GM18502 (cell line): ENCODE data around the gene DNAJB8.

Source experiments
- ATAC-seq: cut with Tn5 transposase; IDR thresholded peaks from one replicate; pipeline ENCODE4 v1.9.1; 2021; ENCODE audit warnings: mild to moderate bottlenecking; ENCODE audit not compliant: unreplicated experiment, poor library complexity

Gene DNAJB8

GRCh38 chr3:128469556-128469955, 2.9 kb upstream of the DNAJB8 start:
- ATAC-seq, result no peak

GRCh38 chr3:128468791-128469527, 2.3 kb upstream of the DNAJB8 start:
- ATAC-seq, result no peak

- ATAC-seq, result no peak
These were observed 1.6 kb upstream of the DNAJB8 start for GRCh38 chr3:128468285-128468790.

- no peak for ATAC-seq
These were observed 2.0 kb downstream of the DNAJB8 start for GRCh38 chr3:128464702-128465101.

DNA sequence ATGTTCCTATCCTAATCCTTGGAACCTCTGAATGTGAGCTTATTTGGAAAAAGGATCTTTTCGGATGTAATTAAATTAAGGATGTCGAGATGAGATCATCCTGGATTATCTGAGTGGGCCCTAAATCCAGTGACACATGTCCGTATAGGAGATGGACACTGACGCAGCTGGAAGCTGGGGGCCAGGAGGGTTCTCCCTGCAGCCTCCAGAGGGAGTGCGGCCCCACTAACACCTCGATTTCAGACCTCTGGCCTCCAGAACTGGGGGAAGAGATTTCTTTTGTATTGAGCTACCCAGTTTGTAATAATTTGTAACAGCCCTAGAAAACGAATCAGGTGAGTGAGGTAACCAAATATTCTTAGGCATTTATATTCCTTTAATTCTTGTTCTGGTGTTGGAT, 2.5 kb downstream of the DNAJB8 start:
- ATAC-seq, result no peak

DNA sequence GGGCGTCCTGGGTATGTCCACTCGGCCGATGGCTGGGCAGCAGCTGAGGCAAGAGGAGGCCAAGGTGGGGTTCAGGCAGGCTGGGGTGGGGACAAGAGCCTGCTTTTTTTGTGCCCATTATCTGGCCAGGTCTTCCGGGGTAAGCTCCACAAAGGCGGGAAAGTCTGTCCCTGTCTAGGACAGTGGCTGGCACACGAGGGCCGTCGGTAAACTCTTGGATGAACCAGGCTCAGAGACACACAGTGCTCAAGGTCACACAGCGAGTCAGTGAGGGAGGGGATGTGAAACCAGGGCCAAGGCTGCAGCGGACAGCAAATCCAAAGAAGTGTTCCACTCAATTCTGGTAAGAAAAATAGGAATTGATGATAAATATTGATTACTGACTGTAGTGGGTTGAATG, 2.9 kb downstream of the DNAJB8 start:
- ATAC-seq, result no peak

DNA sequence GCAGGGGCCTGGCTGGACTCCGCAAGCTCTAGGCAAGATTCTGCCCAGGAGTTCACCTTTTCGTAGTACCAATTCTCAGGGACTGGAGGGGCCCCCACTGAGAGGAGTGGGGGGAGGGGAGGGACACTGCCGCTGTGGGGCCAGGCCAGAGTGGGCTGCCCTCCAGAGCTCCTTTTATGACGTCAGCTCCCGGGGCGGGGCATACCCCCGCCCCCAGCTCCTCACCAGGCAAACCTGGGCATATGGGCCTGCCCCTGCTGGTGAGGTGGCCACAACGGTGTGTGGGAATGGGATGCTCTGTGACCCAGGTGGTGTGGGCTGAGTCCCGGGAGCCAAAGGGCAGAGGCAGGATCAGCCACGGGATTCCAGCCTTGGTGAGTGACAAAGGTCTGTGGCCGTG, 3.3 kb downstream of the DNAJB8 start:
- no peak for ATAC-seq

- ATAC-seq, result no peak
These were observed 3.8 kb downstream of the DNAJB8 start for GRCh38 chr3:128462931-128463330.

- no peak for ATAC-seq
These were observed 4.3 kb downstream of the DNAJB8 start for GRCh38 chr3:128462341-128462910.

DNA sequence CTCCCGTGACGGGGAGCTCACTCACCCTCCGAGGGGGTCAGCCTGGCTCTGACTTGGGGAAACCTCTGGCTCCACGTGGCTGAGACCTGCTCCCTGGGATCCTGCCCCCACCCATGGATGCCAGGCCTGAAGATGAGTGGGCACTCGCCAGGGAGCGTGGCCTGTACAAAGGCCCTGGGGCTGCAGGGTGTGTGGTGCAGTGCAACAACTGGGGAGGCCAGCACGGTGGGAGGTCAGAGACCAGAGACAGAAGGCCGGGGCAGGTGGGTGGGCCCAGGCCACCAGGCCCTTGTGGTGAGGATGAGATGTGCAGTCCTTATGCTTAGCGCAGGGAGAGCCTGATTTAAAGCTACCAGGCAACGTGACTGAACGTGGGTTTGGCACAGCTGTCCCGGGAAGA, 5.0 kb downstream of the DNAJB8 start:
- ATAC-seq, result no peak

GRCh38 chr3:128459461-128459820, 7.2 kb downstream of the DNAJB8 start:
- no peak for ATAC-seq

DNA sequence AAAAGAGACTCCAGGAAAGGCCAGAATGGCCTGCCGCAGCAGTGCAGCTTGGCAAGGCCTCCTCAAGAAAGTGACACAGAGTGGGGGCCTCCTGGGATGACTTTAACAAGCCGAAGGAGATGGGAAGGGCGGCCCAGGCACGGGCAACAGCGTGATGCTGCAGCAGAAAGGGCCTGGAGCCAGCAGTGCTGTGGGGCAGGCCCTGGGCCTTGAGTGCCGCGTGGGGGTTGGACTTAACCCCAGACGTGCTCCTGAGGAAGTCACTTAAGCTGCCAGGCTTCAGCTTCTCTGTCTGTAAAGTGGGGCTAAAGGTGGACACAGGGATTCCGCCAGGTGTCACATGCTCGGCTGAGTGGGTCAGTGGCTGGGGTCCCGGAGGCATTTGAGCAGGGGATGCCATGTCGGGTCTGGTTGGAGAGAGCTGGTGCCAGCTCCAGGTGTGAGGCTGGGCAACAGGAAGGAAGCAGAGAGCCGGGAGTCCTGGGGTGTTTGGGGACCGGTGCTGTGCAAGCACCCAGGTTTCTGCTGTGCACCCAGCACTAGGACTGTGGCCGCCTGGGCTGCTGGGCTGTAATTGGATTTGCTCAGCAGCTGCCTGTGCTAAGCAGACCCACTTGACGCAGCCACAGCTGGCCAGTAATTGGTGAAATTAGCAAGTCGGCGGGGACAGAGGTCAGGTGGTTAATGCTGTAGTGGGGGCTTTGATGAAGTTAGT, 7.8 kb downstream of the DNAJB8 start:
- no peak for ATAC-seq

- no peak for ATAC-seq
These were observed 8.8 kb downstream of the DNAJB8 start for GRCh38 chr3:128457937-128458336.

DNA sequence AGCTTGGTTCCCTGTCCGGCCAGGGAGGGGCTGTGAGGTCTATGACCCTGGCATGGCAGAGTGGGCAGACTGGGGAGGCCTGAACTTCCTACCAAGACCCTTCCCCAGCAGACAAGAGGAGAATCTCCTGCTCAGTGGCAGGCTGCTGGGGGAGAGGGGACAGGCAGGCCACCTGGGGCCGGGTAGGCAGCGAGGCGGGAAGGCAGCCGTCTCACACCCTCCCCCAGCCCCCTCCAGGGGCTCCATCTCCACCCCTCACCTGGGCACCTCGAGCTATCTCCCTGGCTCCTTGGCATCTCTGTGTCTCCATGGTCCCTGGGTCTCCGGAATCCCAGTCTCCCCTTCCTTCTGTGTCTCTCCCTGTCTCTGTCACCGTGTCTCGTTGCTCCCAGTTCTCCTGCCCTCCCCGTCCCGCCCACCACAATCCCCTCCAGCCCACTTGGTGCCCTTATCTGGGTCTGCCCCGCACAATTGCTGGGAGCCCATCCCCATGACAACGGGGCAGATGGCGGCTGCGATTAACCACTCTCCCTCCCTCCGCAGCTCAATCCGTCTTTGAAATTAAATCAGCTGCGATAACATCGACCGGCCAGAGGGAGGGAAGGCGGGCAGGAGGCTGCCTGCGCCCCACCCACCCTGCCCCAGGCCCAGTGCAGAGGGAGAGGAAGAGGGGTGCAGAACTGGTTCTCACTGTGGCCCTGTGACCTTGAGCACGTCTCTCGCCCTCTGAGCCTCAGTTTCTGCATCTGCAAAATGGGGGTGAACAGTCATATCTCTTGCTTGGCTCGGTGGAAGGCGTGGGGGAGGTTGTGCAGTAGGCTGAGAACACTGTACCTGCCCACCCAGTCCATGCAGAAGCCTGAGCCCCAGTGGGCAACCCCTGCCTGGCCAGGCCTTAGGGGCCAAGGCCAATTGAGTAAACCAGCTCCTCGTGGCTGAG, 9.6 kb downstream of the DNAJB8 start:
- no peak for ATAC-seq

GRCh38 chr3:128455786-128456748, 10.6 kb downstream of the DNAJB8 start:
- no peak for ATAC-seq

DNA sequence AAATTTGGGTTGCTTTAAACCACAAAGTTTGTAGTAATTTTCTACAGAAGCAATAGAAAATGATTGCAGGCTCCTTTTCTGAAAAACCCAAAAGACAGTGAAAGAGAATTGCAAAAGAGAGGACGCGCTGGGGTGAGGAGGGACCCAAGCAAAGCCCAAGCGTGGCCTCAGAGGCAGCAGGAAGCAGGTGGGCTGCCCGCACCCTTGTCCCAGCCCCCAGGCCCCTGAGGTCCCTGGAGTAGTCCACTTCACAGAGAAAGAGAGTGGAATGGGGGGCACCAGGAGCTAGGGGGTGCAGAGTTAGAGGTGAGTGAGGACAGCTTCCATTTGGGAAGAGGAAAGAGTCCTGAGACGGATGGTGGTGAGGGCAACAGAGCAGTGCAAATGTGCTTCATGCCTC, 11.6 kb downstream of the DNAJB8 start:
- ATAC-seq, result no peak

GRCh38 chr3:128454310-128454618, 12.4 kb downstream of the DNAJB8 start:
- ATAC-seq, result no peak

DNA sequence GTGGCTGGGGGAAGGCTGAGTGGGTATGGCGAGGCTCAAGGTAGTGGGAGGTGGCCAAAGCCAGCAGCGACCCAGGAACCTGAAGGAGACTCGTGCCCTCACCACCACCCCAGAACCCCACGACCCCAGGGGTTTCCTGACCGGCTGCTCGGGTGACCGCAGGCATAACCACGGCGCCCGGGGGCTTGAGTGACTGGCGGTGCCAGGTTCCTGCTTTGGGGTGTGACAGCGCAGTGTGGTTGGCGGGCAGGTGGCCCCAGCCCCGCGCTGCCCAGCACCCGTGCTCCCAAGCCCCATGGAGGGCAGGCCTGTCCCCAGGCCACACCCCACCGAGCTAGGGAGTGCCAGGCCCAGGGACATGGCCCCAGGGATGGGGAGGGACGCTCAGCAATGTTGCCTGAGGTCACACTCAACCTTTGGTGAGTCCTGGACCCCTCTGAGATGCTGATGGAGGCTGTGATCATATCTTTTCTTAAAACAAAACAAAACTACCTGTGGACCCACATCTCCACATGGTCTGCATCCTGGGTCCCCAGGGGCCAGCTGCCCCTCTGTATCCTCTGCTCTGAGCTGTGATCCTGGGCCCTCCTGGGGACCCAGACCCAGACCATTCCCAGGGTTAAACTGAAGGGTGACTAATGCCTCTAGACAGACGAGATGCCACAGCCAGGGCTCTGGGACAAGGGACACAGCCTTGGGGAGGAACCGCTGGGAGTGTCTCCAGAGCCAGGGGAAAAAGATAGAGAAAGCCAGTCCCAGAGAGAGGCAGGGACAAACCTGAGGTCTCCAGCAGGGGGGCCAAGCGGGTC, 13.0 kb downstream of the DNAJB8 start:
- ATAC-seq, result no peak
